OCI-LY7 (cell line): ENCODE data around the gene TAS2R41. TPM values are rescaled to one million over a fixed set of nuclear protein-coding genes. Genes with fewer than 3 reads are reported as not detected.

Experiments used
- BruUV-seq: library from RNA; stranded (reverse); fragments of 400-500 nt; replicated peaks from 2 replicates; lab custom pipeline; 2021; lab: Mats Ljungman, UMichigan
- CTCF ChIA-PET: fragments of 300-600 bp; sonication (Branson Sonifier 250); formaldehyde crosslinking; loops from one replicate; lab custom pipeline; 2022; ENCODE audit warnings: antibody characterized with exemption; ENCODE audit not compliant: unreplicated experiment; lab: Charles Lee
- POLR2A ChIA-PET: fragments of 300-600 bp; sonication (Branson Sonifier 250); formaldehyde crosslinking; loops from one replicate; lab custom pipeline; 2022; ENCODE audit warnings: antibody characterized with exemption; lab: Charles Lee
- DNase-seq: peaks from one replicate; pipeline ENCODE4 v3.0.0-alpha.2; 2015; ENCODE audit warnings: low spot score
- H2AFZ ChIP-seq: fragments of 200-600 bp; sonication (generic), shearing (Covaris generic); 2 replicates; pipeline ENCODE4 v1.6.1; 2014; ENCODE audit warnings: mild to moderate bottlenecking, antibody characterized with exemption, low read length, moderate library complexity
- H3K27ac ChIP-seq: fragments of 200-600 bp; sonication (generic); 2 replicates; pipeline ENCODE4 v1.5.1; 2014; ENCODE audit warnings: mixed run types, low read depth, mild to moderate bottlenecking, moderate library complexity, low read length, inconsistent platforms; ENCODE audit not compliant: poor library complexity, severe bottlenecking
- H3K36me3 ChIP-seq: fragments of 200-600 bp; sonication (generic); 2 replicates; pipeline ENCODE4 v1.6.1; 2014; ENCODE audit warnings: mild to moderate bottlenecking, antibody characterized with exemption, low read length, moderate library complexity, mixed read lengths; ENCODE audit not compliant: insufficient read depth
- H3K4me1 ChIP-seq: fragments of 200-600 bp; sonication (generic); 2 replicates; pipeline ENCODE4 v1.5.1; 2014; ENCODE audit warnings: mild to moderate bottlenecking, low read length; ENCODE audit not compliant: insufficient read depth, poor library complexity, severe bottlenecking
- H3K4me2 ChIP-seq: fragments of 200-600 bp; sonication (generic); 2 replicates; pipeline ENCODE4 v1.6.1; 2014; ENCODE audit warnings: mild to moderate bottlenecking, low read length
- H3K4me3 ChIP-seq: fragments of 200-600 bp; sonication (generic); 2 replicates; pipeline ENCODE4 v1.5.1; 2014; ENCODE audit warnings: mild to moderate bottlenecking, low read depth, low read length; ENCODE audit not compliant: poor library complexity, severe bottlenecking
- H3K79me2 ChIP-seq: fragments of 200-600 bp; sonication (generic); 2 replicates; pipeline ENCODE4 v1.6.1; 2016; ENCODE audit warnings: low read depth, mild to moderate bottlenecking, low read length, moderate library complexity, mixed read lengths; ENCODE audit not compliant: insufficient read depth
- H3K9me2 ChIP-seq: fragments of 200-600 bp; sonication (generic); 2 replicates; pipeline ENCODE4 v1.6.1; 2016; ENCODE audit warnings: mild to moderate bottlenecking, low read length, mixed read lengths; ENCODE audit not compliant: insufficient read depth
- H3K9me3 ChIP-seq: fragments of 200-600 bp; sonication (generic); 2 replicates; pipeline ENCODE4 v1.6.1; 2014; ENCODE audit warnings: mild to moderate bottlenecking, mixed run types, low read length, mixed read lengths
- H4K20me1 ChIP-seq: fragments of 200-600 bp; sonication (generic); 2 replicates; pipeline ENCODE4 v1.6.1; 2014; ENCODE audit warnings: mild to moderate bottlenecking, antibody characterized with exemption, low read length, moderate library complexity, mixed read lengths; ENCODE audit not compliant: insufficient read depth
- EZH2phosphoT487 ChIP-seq: fragments of 200-600 bp; sonication (generic); IDR thresholded peaks from 2 replicates; pipeline ENCODE4 v1.6.1; 2018; ENCODE audit warnings: low read depth, borderline replicate concordance, mild to moderate bottlenecking, mixed run types, antibody characterized with exemption, low read length, moderate library complexity, mixed read lengths
- intact Hi-C: fragments of 100-400 bp; cut with micrococcal nuclease; formaldehyde crosslinking; loops from one replicate; pipeline ENCODE4 v1.10.0; 2022; ENCODE audit not compliant: unreplicated experiment
- total RNA-seq, 2 experiments: library from RNA; depleted of rRNA in 1 of 2; stranded (reverse); fragments of >200 nt in 1 of 2; shearing (Covaris generic) in 1 of 2; gene quantifications; 2 replicates each; pipeline ENCODE4 v1.2.3, GENCODE V29; 2014 to 2022
- TF ChIP-seq, protein P1 (sequence below): fragments of 200-600 bp; sonication (generic); conservative IDR thresholded peaks from 2 replicates; pipeline ENCODE4 v1.5.1; 2014; ENCODE audit warnings: mild to moderate bottlenecking, antibody characterized with exemption, low read length, moderate library complexity, mixed read lengths

TAS2R41 gene
- total RNA-seq, 2 experiments from 2014 or later, result not detected

DNA sequence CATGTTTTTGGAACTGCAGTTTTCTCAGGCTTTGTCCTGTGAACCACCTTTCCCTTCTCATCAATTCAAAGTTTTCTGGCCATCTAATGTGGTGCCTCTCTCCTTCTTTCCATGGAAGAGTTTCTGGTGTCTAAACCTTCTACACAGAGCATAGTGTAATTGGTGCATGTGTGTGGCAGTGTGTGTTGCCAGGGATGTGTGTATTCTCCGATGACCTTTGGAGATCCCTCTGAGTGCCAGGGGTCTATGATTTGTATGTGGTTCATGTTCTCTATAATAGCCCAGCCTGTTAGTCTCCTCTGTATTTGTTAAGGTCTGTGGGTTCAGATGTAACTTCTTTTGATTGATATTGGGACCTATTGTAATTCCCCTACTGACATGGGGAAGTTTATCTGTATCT, 32.9 kb upstream of the TAS2R41 start:
- no peaks in the 10 kb centered on the region for H3K9me3 ChIP-seq
- TF ChIP-seq EZH2phosphoT487, result no peak
- TF ChIP-seq, protein P1, sequence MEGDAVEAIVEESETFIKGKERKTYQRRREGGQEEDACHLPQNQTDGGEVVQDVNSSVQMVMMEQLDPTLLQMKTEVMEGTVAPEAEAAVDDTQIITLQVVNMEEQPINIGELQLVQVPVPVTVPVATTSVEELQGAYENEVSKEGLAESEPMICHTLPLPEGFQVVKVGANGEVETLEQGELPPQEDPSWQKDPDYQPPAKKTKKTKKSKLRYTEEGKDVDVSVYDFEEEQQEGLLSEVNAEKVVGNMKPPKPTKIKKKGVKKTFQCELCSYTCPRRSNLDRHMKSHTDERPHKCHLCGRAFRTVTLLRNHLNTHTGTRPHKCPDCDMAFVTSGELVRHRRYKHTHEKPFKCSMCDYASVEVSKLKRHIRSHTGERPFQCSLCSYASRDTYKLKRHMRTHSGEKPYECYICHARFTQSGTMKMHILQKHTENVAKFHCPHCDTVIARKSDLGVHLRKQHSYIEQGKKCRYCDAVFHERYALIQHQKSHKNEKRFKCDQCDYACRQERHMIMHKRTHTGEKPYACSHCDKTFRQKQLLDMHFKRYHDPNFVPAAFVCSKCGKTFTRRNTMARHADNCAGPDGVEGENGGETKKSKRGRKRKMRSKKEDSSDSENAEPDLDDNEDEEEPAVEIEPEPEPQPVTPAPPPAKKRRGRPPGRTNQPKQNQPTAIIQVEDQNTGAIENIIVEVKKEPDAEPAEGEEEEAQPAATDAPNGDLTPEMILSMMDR, result no peak
- no peak overlapping the region for H3K4me2 ChIP-seq
- no peak overlapping the region for H3K27ac ChIP-seq
- H4K20me1 ChIP-seq, result no peaks in the 10 kb centered on the region
- H3K4me1 ChIP-seq, result no peaks in the 10 kb centered on the region
- POLR2A ChIA-PET, result interaction anchor here (0.7 kb wide), 1 partner anchor 402 kb away, joined by 3 read pairs; no protein-coding TSS in a partner anchor
- BruUV-seq, result no TSS peak
- no peak overlapping the region for H2AFZ ChIP-seq
- no peak for DNase-seq
- no peaks in the 10 kb centered on the region for H3K36me3 ChIP-seq
- intact Hi-C loops, result no loop called here
- H3K9me2 ChIP-seq, result no peaks in the 10 kb centered on the region
- no peak overlapping the region for H3K4me3 ChIP-seq
- CTCF ChIA-PET, result no interaction called here
- no peaks in the 10 kb centered on the region for H3K79me2 ChIP-seq

GRCh38 chr7:143447466-143447865, 30.2 kb upstream of the TAS2R41 start:
- Histone ChIP-seq H3K27ac (no peak overlapping the region), H4K20me1 (no peaks in the 10 kb centered on the region), H3K9me3 (no peaks in the 10 kb centered on the region), H3K4me1 (no peaks in the 10 kb centered on the region), H3K9me2 (no peaks in the 10 kb centered on the region), H3K4me3 (no peak overlapping the region), H2AFZ (no peak overlapping the region), H3K36me3 (no peaks in the 10 kb centered on the region), H3K79me2 (no peaks in the 10 kb centered on the region), H3K4me2 (no peak overlapping the region)
- POLR2A ChIA-PET, result no interaction called here
- no TSS peak for BruUV-seq
- no peak for DNase-seq
- CTCF ChIA-PET, result no interaction called here
- intact Hi-C loops, result no loop called here
- TF ChIP-seq EZH2phosphoT487, result no peak
- TF ChIP-seq, protein P1, result no peak

DNA sequence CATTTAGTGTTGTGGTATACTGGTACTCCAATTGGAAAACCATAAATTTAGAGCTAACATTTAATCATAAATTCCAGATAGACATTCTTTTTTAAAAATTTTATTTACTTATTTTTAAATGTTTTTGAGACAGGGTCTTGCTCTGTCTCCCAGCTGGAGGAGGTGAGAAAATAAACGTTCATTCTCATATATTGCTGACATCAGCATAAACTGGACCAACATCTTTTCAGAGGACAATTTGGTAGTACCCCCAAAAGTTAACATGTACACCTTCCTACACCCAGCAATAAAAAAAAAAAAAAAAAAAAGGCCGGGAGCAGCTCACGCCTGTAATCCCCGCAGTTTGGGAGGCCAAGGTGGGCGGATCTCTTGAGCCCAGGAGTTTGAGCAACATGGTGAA, 29.2 kb upstream of the TAS2R41 start:
- intact Hi-C loops, result no loop called here
- CTCF ChIA-PET, result no interaction called here
- Histone ChIP-seq H3K4me2 (no peak overlapping the region), H3K27ac (no peak overlapping the region), H4K20me1 (no peaks in the 10 kb centered on the region), H3K9me3 (no peaks in the 10 kb centered on the region), H3K9me2 (no peaks in the 10 kb centered on the region), H3K79me2 (no peaks in the 10 kb centered on the region), H2AFZ (no peak overlapping the region), H3K4me3 (no peak overlapping the region), H3K4me1 (no peaks in the 10 kb centered on the region), H3K36me3 (no peaks in the 10 kb centered on the region)
- TF ChIP-seq, protein P1, result no peak
- TF ChIP-seq EZH2phosphoT487, result no peak
- DNase-seq, result no peak
- POLR2A ChIA-PET, result interaction anchor here (0.7 kb wide), 1 partner anchor 723 kb away, joined by 3 read pairs; no protein-coding TSS in a partner anchor
- no TSS peak for BruUV-seq
